SK-N-MC (cell line): ENCODE measurements around the gene CCNG2.

ENCODE experiments used
- EZH2 ChIP-seq: fragments of 200-600 bp; sonication (generic); IDR thresholded peaks from one replicate; pipeline ENCODE4 v1.6.1; 2017; ENCODE audit warnings: antibody characterized with exemption
- FOXP2 ChIP-seq: optimal IDR thresholded peaks from 2 replicates; pipeline ENCODE3; 2011; ENCODE audit warnings: mild to moderate bottlenecking, moderate library complexity; ENCODE audit not compliant: insufficient read depth; ENCODE audit errors: extremely low read length, control extremely low read depth
- POLR2AphosphoS5 ChIP-seq: IDR thresholded peaks from 2 replicates; pipeline ENCODE4 v1.6.1; 2012; ENCODE audit warnings: mild to moderate bottlenecking, low read depth, low read length, borderline replicate concordance

DNA sequence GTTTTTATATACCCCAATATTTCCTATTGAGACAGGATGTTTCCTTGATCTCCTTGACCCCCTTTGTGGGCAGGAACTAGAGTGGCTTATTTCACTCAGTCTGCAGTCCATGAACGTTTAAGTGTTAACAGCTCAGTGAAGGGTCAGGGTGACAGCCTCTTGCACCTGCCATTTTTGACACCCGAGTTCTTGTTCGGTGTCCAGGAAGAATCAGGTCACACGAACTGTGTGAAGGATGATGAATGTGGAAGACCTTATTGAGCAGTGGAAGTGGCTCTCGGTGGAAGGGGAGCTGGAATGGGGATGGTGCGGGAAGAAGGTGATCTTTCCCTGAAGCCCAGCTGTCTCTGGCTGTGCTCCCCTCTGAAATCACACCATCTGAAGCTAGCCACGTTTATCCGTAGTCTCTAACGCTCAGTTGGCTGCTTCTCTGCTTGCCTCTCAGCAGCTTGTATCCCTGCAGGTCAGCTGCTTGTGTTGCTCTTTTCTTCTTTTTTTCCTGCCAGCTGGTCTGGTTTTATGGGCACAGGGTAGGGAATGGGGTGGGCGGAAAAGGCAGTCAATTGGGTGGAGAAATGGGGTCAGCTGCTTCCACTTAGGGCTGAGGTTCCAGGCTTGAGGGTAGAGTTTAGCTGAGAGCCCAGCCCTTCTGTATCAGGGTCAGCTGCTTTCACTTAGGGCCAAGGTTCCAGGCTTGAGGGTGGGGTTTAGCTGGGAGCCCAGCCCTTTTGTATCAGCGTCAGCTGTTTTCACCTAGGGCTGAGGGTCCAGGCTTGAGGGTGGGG lies 29.0 kb upstream of the CCNG2 start:
- TF ChIP-seq EZH2 (no peak), POLR2AphosphoS5 (no peak), FOXP2 (no peak)
